ENCODE results near the gene CDYL2. TPM values are rescaled to one million over a fixed set of nuclear protein-coding genes. Genes with fewer than 3 reads are reported as not detected.

CDYL2 gene
- total RNA-seq, 2 experiments from 2014 or later: 40.7 to 49.0 TPM

DNA sequence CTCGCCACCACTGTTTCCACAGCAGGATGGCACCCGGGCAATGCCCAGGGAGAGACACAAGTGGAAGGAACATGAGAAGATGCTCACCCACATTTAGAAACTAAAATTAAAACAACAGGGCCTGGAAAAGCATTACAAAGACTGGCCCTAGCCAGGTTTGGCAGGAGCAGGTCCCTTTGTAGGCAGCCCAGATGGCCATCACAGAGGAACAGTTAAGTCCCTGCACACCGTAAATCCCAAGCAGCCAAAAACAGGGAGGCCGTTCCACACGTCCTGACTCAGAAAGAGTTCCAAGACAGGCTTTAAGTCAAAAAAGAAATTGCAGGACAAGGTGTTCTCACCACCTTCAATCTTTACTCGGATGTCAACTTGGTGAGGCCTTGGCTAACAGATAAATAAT is 136.5 kb downstream of the CDYL2 start:
- ChIA-PET POLR2A (no interaction called here), CTCF (no interaction called here)
- Mint-ChIP-seq H3K36me3 (ENCODE audit: low read depth) (peaks cover 39% of the 10 kb centered on the region), H3K27me3 (no peaks in the 10 kb centered on the region), H3K4me3 (no peak overlapping the region), H3K4me1 (peaks cover 12% of the 10 kb centered on the region), H3K9me3 (peaks cover 14% of the 10 kb centered on the region), H3K27ac (no peak overlapping the region)
- DNase-seq: no peak

- Mint-ChIP-seq H3K27me3 (no peaks in the 10 kb centered on the region), H3K9me3 (peaks cover 13% of the 10 kb centered on the region), H3K36me3 (ENCODE audit: low read depth) (peaks cover 40% of the 10 kb centered on the region), H3K4me1 (peaks cover 11% of the 10 kb centered on the region), H3K4me3 (no peak overlapping the region), H3K27ac (no peak overlapping the region)
- ChIA-PET POLR2A (no interaction called here), CTCF (no interaction called here)
- no peak for DNase-seq
Observed at GRCh38 chr16:80667251-80667560, 137.2 kb downstream of the CDYL2 start.

DNA sequence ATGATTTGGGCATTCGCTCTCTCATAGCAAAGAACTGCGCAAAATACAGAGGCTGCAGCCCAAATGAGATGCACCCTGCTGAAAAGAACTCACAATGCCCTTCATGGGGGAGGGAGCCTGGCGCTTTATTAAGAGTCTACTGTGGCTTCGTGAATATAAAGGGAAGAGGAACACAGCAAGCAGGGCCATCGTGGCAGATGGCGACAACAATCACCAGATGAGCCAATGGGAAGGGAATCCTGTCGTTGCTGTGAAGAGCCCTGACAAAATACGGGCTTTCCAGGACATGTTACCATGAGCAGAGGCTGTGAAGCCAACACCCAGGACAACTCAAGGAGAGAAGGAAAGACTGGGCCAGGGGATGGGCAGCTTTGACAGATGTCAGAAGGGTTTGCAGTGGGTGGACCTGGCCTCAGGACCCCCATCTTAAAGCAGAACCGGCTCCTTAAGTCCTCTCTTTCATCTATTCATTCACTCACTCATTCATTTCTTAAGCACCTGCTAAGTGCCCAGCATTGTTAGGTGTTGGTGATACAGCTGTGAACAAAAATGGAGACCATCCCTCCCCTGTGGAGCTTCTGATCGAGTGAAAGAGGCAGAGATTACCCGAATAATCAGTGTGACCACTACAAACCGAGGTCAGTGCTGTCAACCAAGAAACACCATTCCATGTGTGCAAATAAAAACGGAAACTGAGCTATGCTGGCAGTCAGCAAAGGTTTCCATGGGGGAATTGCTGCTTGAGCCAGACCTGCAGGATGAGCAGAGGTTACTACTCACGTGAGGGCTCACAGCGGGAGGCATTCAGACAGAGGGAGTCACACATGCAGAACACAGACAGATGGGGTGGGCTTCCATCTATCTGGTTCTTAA is 137.8 kb downstream of the CDYL2 start:
- H3K36me3 Mint-ChIP-seq (ENCODE audit: low read depth): peaks cover 42% of the 10 kb centered on the region
- H3K27ac Mint-ChIP-seq: no peak overlapping the region
- no peaks in the 10 kb centered on the region for H3K27me3 Mint-ChIP-seq
- CTCF ChIA-PET: no interaction called here
- POLR2A ChIA-PET: no interaction called here
- H3K4me3 Mint-ChIP-seq: no peak overlapping the region
- H3K4me1 Mint-ChIP-seq: peaks cover 9% of the 10 kb centered on the region
- H3K9me3 Mint-ChIP-seq: peaks cover 16% of the 10 kb centered on the region
- no peak for DNase-seq

GRCh38 chr16:80665356-80665755 is 139.0 kb downstream of the CDYL2 start:
- POLR2A ChIA-PET: no interaction called here
- H3K9me3 Mint-ChIP-seq: peaks cover 20% of the 10 kb centered on the region
- H3K36me3 Mint-ChIP-seq (ENCODE audit: low read depth): peaks cover 41% of the 10 kb centered on the region
- H3K27ac Mint-ChIP-seq: no peak overlapping the region
- no peak overlapping the region for H3K4me3 Mint-ChIP-seq
- peaks cover 11% of the 10 kb centered on the region for H3K4me1 Mint-ChIP-seq
- CTCF ChIA-PET: interaction anchor here (0.7 kb wide), 1 partner anchor 1792 kb away, joined by 3 read pairs; no protein-coding TSS in a partner anchor
- no peak for DNase-seq
- H3K27me3 Mint-ChIP-seq: no peaks in the 10 kb centered on the region

- Mint-ChIP-seq H3K27ac (no peak overlapping the region), H3K4me1 (peaks cover 5% of the 10 kb centered on the region), H3K9me3 (peaks cover 22% of the 10 kb centered on the region), H3K36me3 (ENCODE audit: low read depth) (peaks cover 41% of the 10 kb centered on the region), H3K27me3 (no peaks in the 10 kb centered on the region), H3K4me3 (no peak overlapping the region)
- POLR2A ChIA-PET: no interaction called here
- no peak for DNase-seq
- CTCF ChIA-PET: interaction anchor here (0.7 to 1.1 kb wide), 2 partner anchors 15 to 1791 kb away, joined by 3 to 4 read pairs; no protein-coding TSS in a partner anchor
Observed at GRCh38 chr16:80664786-80665185, 139.6 kb downstream of the CDYL2 start.

- H3K9me3 Mint-ChIP-seq: peaks cover 24% of the 10 kb centered on the region
- DNase-seq: no peak
- no peak overlapping the region for H3K4me3 Mint-ChIP-seq
- POLR2A ChIA-PET: no interaction called here
- H3K27me3 Mint-ChIP-seq: no peaks in the 10 kb centered on the region
- CTCF ChIA-PET: interaction anchor here (1.1 kb wide), 1 partner anchor 15 kb away, joined by 4 read pairs; no protein-coding TSS in a partner anchor
- H3K36me3 Mint-ChIP-seq (ENCODE audit: low read depth): peaks cover 41% of the 10 kb centered on the region
- peaks cover 5% of the 10 kb centered on the region for H3K4me1 Mint-ChIP-seq
- H3K27ac Mint-ChIP-seq: no peak overlapping the region
Observed at GRCh38 chr16:80664226-80664625, 140.2 kb downstream of the CDYL2 start.

DNA sequence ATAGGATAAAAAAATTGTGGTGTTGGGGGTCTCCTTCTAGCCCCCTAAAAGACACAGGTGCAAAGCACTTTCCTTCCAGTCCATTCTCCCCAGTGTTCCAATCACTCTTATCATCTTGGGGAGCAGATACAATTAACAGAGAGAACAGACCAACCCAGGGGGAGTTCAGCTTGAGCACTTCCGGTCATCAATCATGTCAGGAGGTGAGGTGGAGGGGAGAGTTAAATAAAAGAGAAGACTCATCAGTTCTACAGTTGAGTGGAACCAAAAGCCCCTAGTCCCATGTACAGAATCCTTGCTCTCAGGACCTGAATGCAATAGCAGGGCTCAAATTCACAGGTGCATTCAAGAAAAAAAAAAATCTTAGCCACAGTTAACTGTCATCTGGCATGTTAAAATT is 141.3 kb downstream of the CDYL2 start:
- peaks cover 45% of the 10 kb centered on the region for H3K36me3 Mint-ChIP-seq (ENCODE audit: low read depth)
- DNase-seq: no peak
- peaks cover 33% of the 10 kb centered on the region for H3K9me3 Mint-ChIP-seq
- peaks cover 10% of the 10 kb centered on the region for H3K4me1 Mint-ChIP-seq
- CTCF ChIA-PET: no interaction called here
- no peak overlapping the region for H3K4me3 Mint-ChIP-seq
- POLR2A ChIA-PET: no interaction called here
- H3K27me3 Mint-ChIP-seq: no peaks in the 10 kb centered on the region
- H3K27ac Mint-ChIP-seq: no peak overlapping the region

DNA sequence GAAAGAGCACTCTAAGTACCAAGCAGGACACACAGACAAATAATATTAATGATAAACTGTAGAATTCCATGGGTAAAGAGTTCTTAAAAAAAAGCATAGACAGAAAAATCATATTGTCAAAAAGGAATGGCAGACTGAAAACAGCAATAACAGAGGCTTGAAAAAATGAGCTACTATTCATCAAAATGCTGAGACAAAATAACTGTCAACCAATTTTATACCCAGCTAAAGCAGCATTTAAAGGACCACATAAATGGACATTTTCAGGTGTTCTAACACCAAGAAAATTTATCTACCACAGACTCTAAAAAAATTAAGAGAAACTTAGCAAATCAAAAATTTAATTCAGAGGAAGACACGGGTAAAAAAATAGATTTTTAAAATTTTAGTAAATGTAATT is 144.5 kb downstream of the CDYL2 start:
- POLR2A ChIA-PET: no interaction called here
- peaks cover 41% of the 10 kb centered on the region for H3K4me1 Mint-ChIP-seq
- CTCF ChIA-PET: no interaction called here
- H3K27me3 Mint-ChIP-seq: no peaks in the 10 kb centered on the region
- no peak overlapping the region for H3K27ac Mint-ChIP-seq
- H3K36me3 Mint-ChIP-seq (ENCODE audit: low read depth): peaks cover 58% of the 10 kb centered on the region
- no peak for DNase-seq
- H3K9me3 Mint-ChIP-seq: peaks cover 33% of the 10 kb centered on the region
- no peak overlapping the region for H3K4me3 Mint-ChIP-seq

DNA sequence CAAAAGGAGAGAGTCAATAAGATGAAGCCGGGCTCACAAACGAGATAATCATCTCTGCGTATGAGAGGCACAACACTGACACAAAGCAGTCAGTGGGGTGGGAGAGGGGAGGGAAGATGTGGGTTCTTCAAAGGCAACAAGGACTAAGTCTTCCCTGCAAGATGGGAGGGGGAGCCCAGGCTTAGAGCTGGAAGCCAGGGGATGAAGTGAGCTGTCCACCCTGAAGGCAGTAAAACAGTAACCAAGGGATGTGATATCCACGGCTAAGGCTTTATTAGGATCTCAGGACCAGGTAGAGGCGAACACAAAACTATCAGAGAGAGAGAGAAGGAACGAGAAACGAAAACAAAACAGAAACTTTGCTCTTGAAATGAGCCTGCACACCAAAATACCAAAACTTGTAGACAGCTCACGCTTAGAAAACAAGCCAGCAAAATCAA is 147.7 kb downstream of the CDYL2 start:
- Mint-ChIP-seq H3K27ac (peak overlapping the region; percentile 98), H3K27me3 (no peaks in the 10 kb centered on the region), H3K36me3 (ENCODE audit: low read depth) (peaks cover 56% of the 10 kb centered on the region), H3K4me3 (peak overlapping the region; percentile 80), H3K4me1 (peaks cover 46% of the 10 kb centered on the region), H3K9me3 (peaks cover 29% of the 10 kb centered on the region)
- ChIA-PET CTCF (interaction anchor here (2.7 kb wide), 1 partner anchor 130 kb away, joined by 9 read pairs; no protein-coding TSS in a partner anchor), POLR2A (interaction anchor here (0.8 kb wide), 1 partner anchor 76 kb away, joined by 3 read pairs; no protein-coding TSS in a partner anchor)
- peak; percentile 74 for DNase-seq

- Mint-ChIP-seq H3K36me3 (ENCODE audit: low read depth) (peaks cover 51% of the 10 kb centered on the region), H3K9me3 (peaks cover 27% of the 10 kb centered on the region), H3K27me3 (no peaks in the 10 kb centered on the region), H3K27ac (peak overlapping the region; percentile 98), H3K4me1 (peaks cover 51% of the 10 kb centered on the region), H3K4me3 (peak overlapping the region; percentile 80)
- POLR2A ChIA-PET: no interaction called here
- CTCF ChIA-PET: interaction anchor here (0.6 to 2.7 kb wide), 2 partner anchors 9 to 129 kb away, joined by 3 to 9 read pairs; no protein-coding TSS in a partner anchor
- no peak for DNase-seq
Observed at GRCh38 chr16:80656161-80656560, 148.2 kb downstream of the CDYL2 start.

GRCh38 chr16:80655751-80656150 is 148.6 kb downstream of the CDYL2 start:
- POLR2A ChIA-PET: no interaction called here
- peak overlapping the region; percentile 98 for H3K27ac Mint-ChIP-seq

GRCh38 chr16:80654094-80654862 is 150.1 kb downstream of the CDYL2 start:
- H3K4me3 Mint-ChIP-seq: no peak overlapping the region
- DNase-seq: no peak
- CTCF ChIA-PET: interaction anchor here (0.8 to 2.7 kb wide), 2 partner anchors 81 to 127 kb away, joined by 3 to 9 read pairs; no protein-coding TSS in a partner anchor
- H3K36me3 Mint-ChIP-seq (ENCODE audit: low read depth): peaks cover 48% of the 10 kb centered on the region
- H3K4me1 Mint-ChIP-seq: peaks cover 61% of the 10 kb centered on the region
- H3K9me3 Mint-ChIP-seq: peaks cover 19% of the 10 kb centered on the region
- H3K27ac Mint-ChIP-seq: no peak overlapping the region
- H3K27me3 Mint-ChIP-seq: no peaks in the 10 kb centered on the region
- POLR2A ChIA-PET: no interaction called here

More at GRCh38 chr16:80655751-80656150, 148.6 kb downstream of the CDYL2 start:
- CTCF ChIA-PET: interaction anchor here (0.6 to 2.7 kb wide), 2 partner anchors 8 to 129 kb away, joined by 3 to 9 read pairs; no protein-coding TSS in a partner anchor
- peaks cover 50% of the 10 kb centered on the region for H3K4me1 Mint-ChIP-seq
- no peaks in the 10 kb centered on the region for H3K27me3 Mint-ChIP-seq
- no peak overlapping the region for H3K4me3 Mint-ChIP-seq
- DNase-seq: no peak
- H3K9me3 Mint-ChIP-seq: peaks cover 25% of the 10 kb centered on the region
- H3K36me3 Mint-ChIP-seq (ENCODE audit: low read depth): peaks cover 48% of the 10 kb centered on the region

DNA sequence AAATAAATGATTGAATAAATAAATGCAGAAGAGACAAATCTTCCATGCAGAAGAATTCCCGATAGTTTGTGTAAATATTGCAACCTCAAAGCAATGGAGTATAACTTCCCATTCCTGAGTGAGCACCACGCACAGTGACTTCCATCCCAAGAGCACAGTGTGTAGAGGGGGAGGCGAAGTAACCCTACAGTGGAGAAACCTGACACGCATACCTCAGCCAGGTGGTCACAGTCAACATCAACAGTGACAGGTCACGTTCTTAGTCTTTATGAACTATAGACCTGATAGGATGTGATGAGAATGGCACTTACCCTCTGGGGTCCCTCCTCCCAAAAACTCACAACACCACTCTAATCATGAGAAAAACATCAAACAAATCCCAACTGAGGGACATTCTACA is 152.0 kb downstream of the CDYL2 start:
- H3K27me3 Mint-ChIP-seq: peaks cover 4% of the 10 kb centered on the region
- DNase-seq: no peak
- ChIA-PET POLR2A (no interaction called here), CTCF (no interaction called here)
- peaks cover 59% of the 10 kb centered on the region for H3K4me1 Mint-ChIP-seq
- no peak overlapping the region for H3K4me3 Mint-ChIP-seq
- H3K36me3 Mint-ChIP-seq (ENCODE audit: low read depth): peaks cover 49% of the 10 kb centered on the region
- H3K9me3 Mint-ChIP-seq: peaks cover 20% of the 10 kb centered on the region
- H3K27ac Mint-ChIP-seq: no peak overlapping the region
